Karpas-422 (cell line): ENCODE measurements around the gene SLC22A5. TPM values are rescaled to one million over a fixed set of nuclear protein-coding genes. Genes with fewer than 3 reads are reported as not detected.

Experiments
- DNase-seq: peaks from one replicate; pipeline ENCODE4 v3.0.0-alpha.2; 2015
- H2AFZ ChIP-seq: fragments of 200-600 bp; sonication (generic); 2 replicates; pipeline ENCODE4 v1.6.1; 2014; ENCODE audit warnings: antibody characterized with exemption, low read length, mixed read lengths
- H3K27ac ChIP-seq: fragments of 200-600 bp; sonication (generic); 2 replicates; pipeline ENCODE4 v1.5.1; 2014; ENCODE audit warnings: mild to moderate bottlenecking, low read length, moderate library complexity
- H3K27me3 ChIP-seq: fragments of 200-600 bp; sonication (generic); 2 replicates; pipeline ENCODE4 v1.6.1; 2014; ENCODE audit warnings: low read length, mixed read lengths
- H3K36me3 ChIP-seq: fragments of 200-600 bp; sonication (generic); 2 replicates; pipeline ENCODE4 v1.6.1; 2014; ENCODE audit warnings: low read length, mixed read lengths; ENCODE audit not compliant: insufficient read depth
- H3K4me1 ChIP-seq: fragments of 200-600 bp; sonication (generic); 2 replicates; pipeline ENCODE4 v1.6.1; 2014; ENCODE audit warnings: mild to moderate bottlenecking, low read length, mixed read lengths
- H3K4me2 ChIP-seq: fragments of 200-600 bp; sonication (generic); 2 replicates; pipeline ENCODE4 v1.6.1; 2014; ENCODE audit warnings: low read length, low read depth, mild to moderate bottlenecking; ENCODE audit not compliant: poor library complexity, severe bottlenecking
- H3K4me3 ChIP-seq: fragments of 200-600 bp; sonication (generic); 2 replicates; pipeline ENCODE4 v1.5.1; 2014; ENCODE audit warnings: mild to moderate bottlenecking, antibody characterized with exemption, low read length, mixed read lengths
- H3K79me2 ChIP-seq: fragments of 200-600 bp; sonication (generic); 2 replicates; pipeline ENCODE4 v1.6.1; 2014; ENCODE audit warnings: mild to moderate bottlenecking, low read length, mixed read lengths
- H3K9ac ChIP-seq: fragments of 200-600 bp; sonication (generic); 2 replicates; pipeline ENCODE4 v1.6.0; 2014; ENCODE audit warnings: low read length
- H3K9me2 ChIP-seq: fragments of 200-600 bp; sonication (generic), shearing (Covaris generic); replicated peaks from 2 replicates; pipeline ENCODE4 v1.6.0; 2014; ENCODE audit warnings: mild to moderate bottlenecking, low read length, moderate library complexity; ENCODE audit not compliant: insufficient read depth
- H3K9me3 ChIP-seq: fragments of 300-700, 200-600 bp; sonication (generic); 2 replicates; pipeline ENCODE4 v1.6.1; 2014; ENCODE audit warnings: low read length, mixed read lengths
- H4K20me1 ChIP-seq: fragments of 200-600 bp; sonication (generic); 2 replicates; pipeline ENCODE4 v1.6.1; 2014; ENCODE audit warnings: mild to moderate bottlenecking, antibody characterized with exemption, low read length, low read depth; ENCODE audit not compliant: insufficient read depth
- total RNA-seq: library from RNA; depleted of rRNA; stranded (reverse); fragments of >200 nt; shearing (Covaris generic); gene quantifications from 2 replicates; pipeline ENCODE4 v1.2.3, GENCODE V29; 2014; ENCODE audit warnings: low replicate concordance

The SLC22A5 gene
- total RNA-seq, 1 experiment from 2014 or later, result 5.2 TPM

DNA sequence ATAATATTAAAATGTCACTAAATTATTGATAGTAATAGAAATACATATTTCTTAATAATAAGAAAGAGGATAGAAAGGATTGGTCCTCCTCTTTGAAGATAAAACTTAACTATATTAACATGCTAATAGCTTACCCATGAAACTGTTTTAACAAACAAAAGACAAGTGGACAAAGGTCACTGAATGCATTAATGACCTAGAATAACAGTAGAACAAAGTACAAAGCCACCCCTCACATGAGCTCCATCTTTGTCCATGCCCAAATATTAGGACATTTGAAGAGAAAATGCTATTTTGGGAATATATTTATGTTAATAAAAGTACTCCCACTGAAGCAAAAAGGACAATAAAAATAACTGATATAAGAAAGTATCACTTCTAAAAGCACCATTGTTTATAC, 34.1 kb upstream of the SLC22A5 start:
- H3K9me3 ChIP-seq, result no peaks in the 10 kb centered on the region
- H3K4me1 ChIP-seq, result no peaks in the 10 kb centered on the region
- no peak overlapping the region for H3K27ac ChIP-seq
- no peaks in the 10 kb centered on the region for H3K36me3 ChIP-seq
- no peak for DNase-seq
- no peaks in the 10 kb centered on the region for H4K20me1 ChIP-seq
- H3K9me2 ChIP-seq, result no peaks in the 10 kb centered on the region
- H3K9ac ChIP-seq, result no peak overlapping the region
- H3K79me2 ChIP-seq, result no peaks in the 10 kb centered on the region
- no peak overlapping the region for H3K4me3 ChIP-seq
- H3K27me3 ChIP-seq, result no peaks in the 10 kb centered on the region
- H3K4me2 ChIP-seq, result no peak overlapping the region
- no peak overlapping the region for H2AFZ ChIP-seq

DNA sequence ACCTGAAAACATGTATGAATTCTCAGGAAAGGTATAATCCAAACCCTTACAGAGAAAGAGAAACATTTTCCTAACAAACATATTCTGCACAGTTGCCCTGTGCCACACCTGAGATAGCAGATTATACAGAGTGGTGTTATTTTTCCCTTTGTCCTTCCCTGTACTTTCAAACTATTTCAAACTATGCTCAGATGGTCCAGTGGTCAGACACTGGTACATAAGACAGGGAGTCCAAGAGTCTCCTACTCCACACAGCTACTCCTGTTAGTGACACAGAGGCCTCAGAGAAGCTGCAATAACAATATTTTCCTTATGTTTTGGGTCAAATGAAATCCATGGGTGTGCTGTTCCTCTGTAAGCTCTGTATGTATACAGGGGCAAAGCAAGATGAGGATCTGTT, 30.0 kb upstream of the SLC22A5 start:
- H3K9ac ChIP-seq, result no peak overlapping the region

DNA sequence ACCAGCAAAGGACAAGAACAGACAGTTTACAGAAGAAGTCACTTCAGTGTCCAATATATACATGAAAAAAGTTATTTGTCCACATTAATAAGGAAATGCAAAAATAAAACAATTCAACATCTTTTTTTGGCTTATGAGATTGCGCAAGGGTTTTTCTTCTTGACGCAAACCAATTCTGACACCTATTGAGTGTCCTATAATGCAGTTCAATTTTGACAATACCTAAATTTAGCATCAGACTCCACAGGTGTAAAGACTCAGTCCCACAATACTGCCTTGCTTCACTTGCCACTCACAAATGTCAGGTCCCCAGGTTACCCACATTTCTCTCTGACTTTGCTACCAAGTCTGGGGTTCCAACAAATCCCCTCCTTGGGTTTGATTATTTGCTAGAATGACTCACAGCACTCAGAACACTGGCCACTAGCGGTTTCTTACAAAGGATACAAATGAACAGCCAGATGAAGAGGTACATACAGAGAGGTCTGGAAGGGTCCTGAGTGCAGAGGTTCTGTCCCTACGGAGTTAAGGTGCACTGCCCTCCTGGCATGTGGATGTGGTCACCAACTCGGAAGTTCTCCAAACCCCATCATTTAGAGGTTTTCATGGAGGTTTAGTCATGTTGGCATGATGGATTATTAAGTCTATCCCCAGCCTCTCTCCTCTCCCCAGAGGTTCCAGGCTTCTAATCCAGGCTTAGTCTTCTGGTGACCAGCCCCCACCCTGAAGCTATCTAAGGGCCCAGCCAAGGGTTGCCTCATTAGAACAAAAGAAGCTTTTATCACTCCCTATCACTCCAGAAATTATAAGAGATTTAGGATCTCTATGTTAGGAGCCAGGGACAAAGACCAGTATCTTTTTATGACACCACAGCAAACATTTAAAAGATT, 27.0 kb upstream of the SLC22A5 start:
- H3K79me2 ChIP-seq, result no peaks in the 10 kb centered on the region
- no peak overlapping the region for H3K4me3 ChIP-seq
- H3K9ac ChIP-seq, result no peak overlapping the region
- H3K4me2 ChIP-seq, result no peak overlapping the region
- H3K36me3 ChIP-seq, result no peaks in the 10 kb centered on the region
- no peaks in the 10 kb centered on the region for H3K9me2 ChIP-seq
- no peaks in the 10 kb centered on the region for H3K27me3 ChIP-seq
- H4K20me1 ChIP-seq, result no peaks in the 10 kb centered on the region
- no peak overlapping the region for H2AFZ ChIP-seq
- H3K4me1 ChIP-seq, result no peaks in the 10 kb centered on the region
- no peak overlapping the region for H3K27ac ChIP-seq
- H3K9me3 ChIP-seq, result no peaks in the 10 kb centered on the region
- no peak for DNase-seq

More for the DNA sequence above, 30.0 kb upstream of the SLC22A5 start:
- no peaks in the 10 kb centered on the region for H3K9me3 ChIP-seq
- H3K36me3 ChIP-seq, result no peaks in the 10 kb centered on the region
- no peak overlapping the region for H3K27ac ChIP-seq
- no peaks in the 10 kb centered on the region for H3K27me3 ChIP-seq
- DNase-seq, result no peak
- no peaks in the 10 kb centered on the region for H3K4me1 ChIP-seq
- no peaks in the 10 kb centered on the region for H3K79me2 ChIP-seq
- no peak overlapping the region for H3K4me3 ChIP-seq
- no peaks in the 10 kb centered on the region for H4K20me1 ChIP-seq
- H3K9me2 ChIP-seq, result no peaks in the 10 kb centered on the region
- H2AFZ ChIP-seq, result no peak overlapping the region
- H3K4me2 ChIP-seq, result no peak overlapping the region

DNA sequence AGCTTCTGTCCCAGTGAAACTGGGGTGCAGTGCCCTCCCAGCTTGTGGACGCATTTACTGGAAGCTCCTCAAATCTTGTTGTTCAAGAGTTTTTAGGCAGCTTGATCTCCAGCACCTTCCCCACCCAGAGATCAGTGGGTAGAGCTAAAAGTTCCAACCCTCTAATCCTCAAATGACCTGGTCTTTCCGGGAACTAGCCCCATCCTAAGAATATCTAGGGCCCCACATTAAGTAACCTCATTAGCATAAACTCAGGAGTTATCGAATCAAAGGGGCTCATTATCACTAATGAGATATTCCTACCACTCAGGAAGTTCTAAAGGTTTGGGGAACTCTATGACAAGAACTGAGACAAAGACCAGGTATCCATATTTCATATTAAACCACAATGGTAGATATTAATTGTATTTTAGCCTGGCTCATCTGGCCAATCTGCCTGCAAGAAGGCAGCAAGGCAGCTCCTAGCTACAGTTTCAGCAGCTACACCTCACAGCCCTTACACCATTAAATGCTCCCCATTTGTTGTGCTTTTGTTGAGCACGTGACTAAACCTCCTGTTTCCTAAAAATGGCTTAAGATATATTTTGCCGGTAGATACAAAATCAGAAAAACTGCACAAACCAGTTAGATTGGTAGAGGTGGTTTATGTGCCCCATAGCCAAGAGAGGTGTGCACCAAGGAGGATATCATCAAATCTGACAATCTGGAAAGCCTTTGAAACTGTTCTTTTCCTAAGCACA, 24.6 kb upstream of the SLC22A5 start:
- no peak for DNase-seq
- no peak overlapping the region for H3K4me3 ChIP-seq
- H3K9me3 ChIP-seq, result no peaks in the 10 kb centered on the region
- no peak overlapping the region for H3K9ac ChIP-seq
- no peak overlapping the region for H2AFZ ChIP-seq
- H3K36me3 ChIP-seq, result no peaks in the 10 kb centered on the region
- H3K9me2 ChIP-seq, result no peaks in the 10 kb centered on the region
- H3K79me2 ChIP-seq, result no peaks in the 10 kb centered on the region
- no peaks in the 10 kb centered on the region for H4K20me1 ChIP-seq
- no peak overlapping the region for H3K27ac ChIP-seq
- H3K27me3 ChIP-seq, result no peaks in the 10 kb centered on the region
- H3K4me2 ChIP-seq, result no peak overlapping the region
- no peaks in the 10 kb centered on the region for H3K4me1 ChIP-seq

DNA sequence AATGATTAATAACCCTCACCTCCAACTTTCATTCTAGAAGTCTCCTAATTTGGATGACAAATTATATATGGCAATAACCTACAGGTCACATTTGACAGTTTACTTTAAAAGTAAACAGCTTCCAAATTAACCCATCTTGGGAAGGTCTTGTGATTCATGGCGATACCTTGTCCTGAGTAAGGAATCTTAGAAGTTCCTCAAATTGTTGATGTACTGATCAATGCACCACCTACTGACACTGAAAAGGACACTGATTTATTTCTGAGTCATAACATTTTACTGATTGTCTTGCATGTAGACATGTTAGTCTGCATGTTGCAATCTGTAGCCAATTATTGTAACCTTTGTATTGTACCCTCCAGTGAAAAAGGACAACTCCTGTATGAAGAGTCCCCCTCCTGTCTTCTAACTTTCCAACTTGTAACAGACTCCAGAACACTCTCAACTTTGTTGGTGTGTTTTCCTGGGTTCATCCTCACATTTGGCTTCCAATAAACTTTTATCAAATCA, 16.0 kb upstream of the SLC22A5 start:
- Histone ChIP-seq H3K27me3 (no peaks in the 10 kb centered on the region), H3K9ac (no peak overlapping the region)
- no peak for DNase-seq

DNA sequence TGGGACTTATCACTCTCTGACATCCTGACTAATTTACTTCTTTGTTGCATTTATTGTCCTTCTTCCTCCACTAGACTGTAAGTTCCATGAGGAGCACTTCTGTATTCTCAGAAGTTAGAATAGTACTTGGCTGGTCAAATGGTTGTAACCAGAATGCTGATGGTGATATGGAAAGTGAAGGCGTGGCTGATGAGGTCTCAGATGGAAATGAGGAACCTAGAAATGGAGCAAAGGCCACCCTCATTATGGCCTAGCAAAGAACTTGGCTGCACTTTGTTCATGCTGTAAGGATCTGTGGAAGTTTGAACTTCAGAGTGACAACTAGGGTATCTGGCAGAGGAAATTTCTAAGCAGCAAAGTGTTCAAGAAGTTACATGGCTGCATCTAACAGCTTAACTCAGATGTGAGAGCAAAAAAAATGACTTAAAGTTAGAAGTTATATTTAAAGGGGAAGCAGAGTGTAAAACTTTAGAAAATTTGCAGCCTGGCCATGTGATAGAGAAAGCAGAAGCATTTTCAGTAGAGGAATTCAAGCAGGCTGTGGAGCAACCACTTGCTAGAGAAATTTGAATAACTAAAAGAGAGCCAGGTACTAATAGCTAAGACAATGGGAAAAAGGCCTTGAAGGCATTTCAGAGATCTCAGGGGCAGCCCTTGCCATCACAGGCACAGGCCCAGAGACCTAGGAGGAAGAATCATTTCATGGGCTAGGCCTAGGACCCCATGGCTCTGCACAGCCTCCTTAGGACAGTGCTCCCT, 14.9 kb upstream of the SLC22A5 start:
- DNase-seq, result peak; percentile 45
- Histone ChIP-seq H2AFZ (no peak overlapping the region), H3K4me2 (no peak overlapping the region), H3K27ac (no peak overlapping the region), H3K9ac (no peak overlapping the region), H3K79me2 (no peaks in the 10 kb centered on the region), H3K9me3 (no peaks in the 10 kb centered on the region), H3K27me3 (no peaks in the 10 kb centered on the region), H4K20me1 (no peaks in the 10 kb centered on the region), H3K9me2 (no peaks in the 10 kb centered on the region), H3K4me1 (peaks cover 6% of the 10 kb centered on the region; the same call in 1 of the 2 replicates), H3K36me3 (no peaks in the 10 kb centered on the region), H3K4me3 (no peak overlapping the region)

More for the DNA sequence above, 16.0 kb upstream of the SLC22A5 start:
- Histone ChIP-seq H4K20me1 (no peaks in the 10 kb centered on the region), H2AFZ (no peak overlapping the region), H3K4me2 (no peak overlapping the region), H3K27ac (no peak overlapping the region), H3K9me3 (no peaks in the 10 kb centered on the region), H3K36me3 (no peaks in the 10 kb centered on the region), H3K4me3 (no peak overlapping the region), H3K4me1 (peaks cover 6% of the 10 kb centered on the region; the same call in 1 of the 2 replicates), H3K79me2 (no peaks in the 10 kb centered on the region), H3K9me2 (no peaks in the 10 kb centered on the region)

DNA sequence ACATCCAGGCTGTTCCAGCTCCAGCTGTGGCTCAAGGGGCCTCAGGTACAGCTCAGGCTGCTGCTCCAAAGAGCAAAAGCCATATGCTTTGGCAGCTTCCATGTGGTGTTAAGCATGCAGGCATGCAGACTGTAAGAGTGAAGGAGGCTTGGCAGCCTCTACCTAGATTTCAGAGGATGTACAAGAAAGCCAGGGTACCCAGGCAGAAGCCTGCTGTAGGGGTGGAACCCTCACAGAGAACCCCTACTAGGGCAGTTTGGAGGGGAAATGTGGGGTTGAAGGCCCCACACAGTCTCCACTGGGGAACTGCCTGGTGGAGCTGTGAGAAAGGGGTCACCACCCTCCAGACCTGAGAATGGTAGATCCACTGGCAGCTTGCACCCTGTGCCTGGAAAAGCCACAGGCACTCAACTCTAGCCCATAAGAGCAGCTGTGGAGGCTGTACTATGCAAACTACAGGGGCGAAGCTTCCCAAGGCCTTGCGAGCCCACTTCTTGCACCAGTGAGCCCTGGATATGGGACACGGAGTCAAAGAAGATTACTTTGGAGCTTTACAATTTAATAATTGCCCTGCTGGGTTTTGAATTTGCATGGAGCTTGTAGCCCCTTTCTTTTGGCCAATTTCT, 14.3 kb upstream of the SLC22A5 start:
- no peak overlapping the region for H2AFZ ChIP-seq
- no peak overlapping the region for H3K4me2 ChIP-seq
- H3K36me3 ChIP-seq, result no peaks in the 10 kb centered on the region
- no peak for DNase-seq
- H3K4me3 ChIP-seq, result no peak overlapping the region
- H3K9ac ChIP-seq, result no peak overlapping the region
- no peaks in the 10 kb centered on the region for H4K20me1 ChIP-seq
- H3K9me2 ChIP-seq, result no peaks in the 10 kb centered on the region
- H3K27me3 ChIP-seq, result no peaks in the 10 kb centered on the region
- no peaks in the 10 kb centered on the region for H3K9me3 ChIP-seq
- no peak overlapping the region for H3K27ac ChIP-seq
- H3K4me1 ChIP-seq, result peaks cover 6% of the 10 kb centered on the region; the same call in 1 of the 2 replicates
- no peaks in the 10 kb centered on the region for H3K79me2 ChIP-seq
